ENCODE data around the gene MAGEA11. TPM values are rescaled to one million over a fixed set of nuclear protein-coding genes. Genes with fewer than 3 reads are reported as not detected.

MAGEA11 gene
- total and polyA plus RNA-seq, 9 of the 15 experiments (the other 6 are each of a cell fraction or from before 2014, with no cell fraction given) = 0.04 to 0.18 TPM; not detected in 7

- TF ChIP-seq C11orf30 (IDR thresholded peaks at IDR 0.05; ENCODE audit: low read depth) = peak; percentile 37; the same call in 1 of the 2 replicates
- TF ChIP-seq E2F3 (CRISPR knock-in tag; IDR thresholded peaks at IDR 0.05) = no peak
- TF ChIP-seq MAX (CRISPR knock-in tag; IDR thresholded peaks at IDR 0.05) = no peak
- 0 out of 2 replicates have a peak, but pooled peaks have one; percentile 35 for TF ChIP-seq MAFG (tag; conservative IDR thresholded peaks at IDR 0.05)
- no peak for TF ChIP-seq CTCF (IDR thresholded peaks at IDR 0.05 in 2 of 3, conservative IDR thresholded peaks at IDR 0.05 in 1 of 3; ENCODE audit: insufficient read depth in 2 of 3, low read depth in 1 of 3, low read length in 3 of 3)
- 0 out of 2 replicates have a peak, but pooled peaks have one; percentile 15 for TF ChIP-seq ZNF316 (IDR thresholded peaks at IDR 0.05)
- no peak overlapping the region for H3K4me3 ChIP-seq
- no TSS peak for BruUV-seq (replicated peaks)
- H3K9me3 ChIP-seq (replicated peaks; ENCODE audit: control insufficient read depth, insufficient read depth, low read depth, low read length) = no peaks in the 10 kb centered on the region
- H3K9me1 ChIP-seq (ENCODE audit: control insufficient read depth, insufficient read depth, low read length) = no peaks in the 10 kb centered on the region
- H3K27me3 ChIP-seq (ENCODE audit: control insufficient read depth in 2 of 2, insufficient read depth in 2 of 2, low read length in 2 of 2) = no peaks in the 10 kb centered on the region; a peak in 1 of 5 replicates
- FAIRE-seq (no peak), ATAC-seq (no peak), DNase-seq (ENCODE audit: extremely low read depth in 1 of 4, low spot score in 3 of 4) (no peak)
- no peak overlapping the region for H3K4me2 ChIP-seq (ENCODE audit: insufficient read depth, low read length)
- no peaks in the 10 kb centered on the region for H3K4me1 ChIP-seq (replicated peaks in 1 of 2; ENCODE audit: control insufficient read depth in 2 of 2, insufficient read depth in 2 of 2, low read length in 2 of 2)
- H4K20me1 ChIP-seq (replicated peaks; ENCODE audit: control insufficient read depth, insufficient read depth, low read length) = no peaks in the 10 kb centered on the region
- in situ Hi-C loops (cut with MboI) (no loop called here), intact Hi-C loops (cut with micrococcal nuclease) (no loop called here)
- POLR2A ChIA-PET = no interaction called here
- 0% methylated on average over 5 of the region's 5 CpGs for WGBS (ENCODE audit: insufficient coverage, low coverage, missing lambda C conversion rate)
- H3K27ac ChIP-seq (ENCODE audit: extremely low read depth, low read depth, low read length) = no peak overlapping the region
- H2AFZ ChIP-seq (ENCODE audit: low read depth, low read length) = no peak overlapping the region
- no peak overlapping the region for H3K9ac ChIP-seq (ENCODE audit: insufficient read depth in 1 of 2, low read depth in 2 of 2, low read length in 2 of 2)
- H3K36me3 ChIP-seq (ENCODE audit: control insufficient read depth, insufficient read depth, low read length) = no peaks in the 10 kb centered on the region
- no peaks in the 10 kb centered on the region for H3K79me2 ChIP-seq (ENCODE audit: control insufficient read depth, insufficient read depth, low read length)
- CTCF ChIA-PET (ENCODE audit: low intra/inter-chr PET ratio) = no interaction called here
These were observed 7.2 kb upstream of the MAGEA11 start for GRCh38 chrX:149704664-149705063.

All from K562 (cell line).